ENCODE data around the gene KDELR3.

The KDELR3 gene

DNA sequence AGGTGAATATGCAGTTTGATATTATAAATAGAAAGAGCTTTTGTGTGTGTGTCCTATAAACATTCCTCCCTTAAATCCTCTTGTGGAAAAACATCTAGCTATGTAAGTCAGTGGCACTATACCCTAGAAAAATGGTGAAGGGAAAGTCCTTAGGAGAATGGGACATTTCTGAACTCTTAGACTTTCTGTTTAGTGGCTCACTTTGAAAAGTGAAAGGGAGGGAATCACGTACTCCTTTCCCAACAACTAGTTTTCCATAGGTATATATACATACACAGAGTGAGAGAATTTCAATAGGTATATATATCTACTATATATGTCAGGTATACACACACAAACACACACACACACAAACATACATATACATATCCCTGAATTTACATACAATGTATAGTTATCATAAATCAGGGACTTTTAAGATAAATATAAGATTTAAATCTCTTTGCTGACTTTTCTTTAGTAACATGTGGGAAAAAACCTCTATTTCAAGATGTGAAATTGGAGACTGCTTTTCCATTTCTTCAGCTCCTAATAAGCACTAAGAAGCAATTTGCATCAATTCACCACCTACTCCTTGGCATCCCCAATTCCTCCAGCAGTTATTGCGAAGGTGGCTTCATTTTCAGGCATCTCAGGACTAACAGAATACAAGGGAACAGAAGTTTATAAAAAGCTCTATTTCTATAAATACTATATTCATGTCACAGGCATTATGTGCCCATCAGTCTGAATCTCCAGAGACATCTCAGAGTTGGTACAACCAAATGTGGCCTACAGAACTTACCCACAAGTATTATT, 51.8 kb downstream of the KDELR3 start:
- ATAC-seq (ENCODE audit: low read depth) = no peak

GRCh38 chr22:38523029-38523428, 55.1 kb downstream of the KDELR3 start:
- Histone ChIP-seq H3K4me1 (ENCODE audit: insufficient read depth, poor library complexity, severe bottlenecking) (no peaks in the 10 kb centered on the region), H3K36me3 (ENCODE audit: low read depth) (no peaks in the 10 kb centered on the region), H3K9me3 (ENCODE audit: severe bottlenecking) (no peaks in the 10 kb centered on the region), H3K27me3 (ENCODE audit: insufficient read depth, poor library complexity, severe bottlenecking) (no peaks in the 10 kb centered on the region), H3K27ac (ENCODE audit: poor library complexity, severe bottlenecking) (no peak overlapping the region), H3K4me3 (ENCODE audit: severe bottlenecking) (no peak overlapping the region)
- ATAC-seq (ENCODE audit: low read depth) = no peak
- no peak for TF ChIP-seq CTCF (IDR thresholded peaks at IDR 0.05; ENCODE audit: poor library complexity, severe bottlenecking)
- no peak for DNase-seq (ENCODE audit: low spot score)

More for the DNA sequence above, 51.8 kb downstream of the KDELR3 start:
- TF ChIP-seq CTCF (IDR thresholded peaks at IDR 0.05; ENCODE audit: poor library complexity, severe bottlenecking) = no peak
- Histone ChIP-seq H3K27ac (ENCODE audit: poor library complexity, severe bottlenecking) (no peak overlapping the region), H3K9me3 (ENCODE audit: severe bottlenecking) (no peaks in the 10 kb centered on the region), H3K4me3 (ENCODE audit: severe bottlenecking) (no peak overlapping the region), H3K36me3 (ENCODE audit: low read depth) (no peaks in the 10 kb centered on the region), H3K4me1 (ENCODE audit: insufficient read depth, poor library complexity, severe bottlenecking) (no peaks in the 10 kb centered on the region), H3K27me3 (ENCODE audit: insufficient read depth, poor library complexity, severe bottlenecking) (no peaks in the 10 kb centered on the region)
- no peak for DNase-seq (ENCODE audit: low spot score)

- Histone ChIP-seq H3K27me3 (ENCODE audit: insufficient read depth, poor library complexity, severe bottlenecking) (no peaks in the 10 kb centered on the region), H3K4me1 (ENCODE audit: insufficient read depth, poor library complexity, severe bottlenecking) (no peaks in the 10 kb centered on the region), H3K36me3 (ENCODE audit: low read depth) (no peaks in the 10 kb centered on the region), H3K27ac (ENCODE audit: poor library complexity, severe bottlenecking) (no peak overlapping the region), H3K4me3 (ENCODE audit: severe bottlenecking) (no peak overlapping the region), H3K9me3 (ENCODE audit: severe bottlenecking) (no peaks in the 10 kb centered on the region)
- DNase-seq (ENCODE audit: low spot score) (no peak), ATAC-seq (ENCODE audit: low read depth) (no peak)
- TF ChIP-seq CTCF (IDR thresholded peaks at IDR 0.05; ENCODE audit: poor library complexity, severe bottlenecking) = no peak
These were observed 55.6 kb downstream of the KDELR3 start for GRCh38 chr22:38523479-38523878.

DNA sequence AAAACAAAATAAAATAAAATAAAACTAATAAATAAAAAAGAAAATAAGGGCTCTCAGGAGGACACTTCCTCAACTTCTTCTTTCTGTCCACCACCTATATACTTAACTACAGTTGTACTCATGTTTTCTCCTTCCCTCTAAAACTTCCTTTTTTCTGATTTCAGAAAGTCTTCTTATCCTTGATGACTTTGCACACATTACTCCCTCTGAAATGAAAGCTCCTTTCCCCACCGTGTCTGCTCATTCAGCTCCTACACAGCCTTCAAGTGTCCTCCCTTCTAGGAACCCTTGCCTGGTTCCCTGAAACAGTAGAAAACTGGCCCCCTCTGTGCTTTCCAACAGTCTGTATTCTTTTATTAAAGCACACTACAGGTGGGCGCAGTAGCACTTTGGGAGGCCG, 56.5 kb downstream of the KDELR3 start:
- H3K4me1 ChIP-seq (ENCODE audit: insufficient read depth, poor library complexity, severe bottlenecking) = no peaks in the 10 kb centered on the region
- H3K4me3 ChIP-seq (ENCODE audit: severe bottlenecking) = no peak overlapping the region
- no peak for TF ChIP-seq CTCF (IDR thresholded peaks at IDR 0.05; ENCODE audit: poor library complexity, severe bottlenecking)
- H3K27ac ChIP-seq (ENCODE audit: poor library complexity, severe bottlenecking) = no peak overlapping the region
- no peaks in the 10 kb centered on the region for H3K36me3 ChIP-seq (ENCODE audit: low read depth)
- no peak for ATAC-seq (ENCODE audit: low read depth)
- no peaks in the 10 kb centered on the region for H3K27me3 ChIP-seq (ENCODE audit: insufficient read depth, poor library complexity, severe bottlenecking)
- no peaks in the 10 kb centered on the region for H3K9me3 ChIP-seq (ENCODE audit: severe bottlenecking)
- DNase-seq (ENCODE audit: low spot score) = no peak

DNA sequence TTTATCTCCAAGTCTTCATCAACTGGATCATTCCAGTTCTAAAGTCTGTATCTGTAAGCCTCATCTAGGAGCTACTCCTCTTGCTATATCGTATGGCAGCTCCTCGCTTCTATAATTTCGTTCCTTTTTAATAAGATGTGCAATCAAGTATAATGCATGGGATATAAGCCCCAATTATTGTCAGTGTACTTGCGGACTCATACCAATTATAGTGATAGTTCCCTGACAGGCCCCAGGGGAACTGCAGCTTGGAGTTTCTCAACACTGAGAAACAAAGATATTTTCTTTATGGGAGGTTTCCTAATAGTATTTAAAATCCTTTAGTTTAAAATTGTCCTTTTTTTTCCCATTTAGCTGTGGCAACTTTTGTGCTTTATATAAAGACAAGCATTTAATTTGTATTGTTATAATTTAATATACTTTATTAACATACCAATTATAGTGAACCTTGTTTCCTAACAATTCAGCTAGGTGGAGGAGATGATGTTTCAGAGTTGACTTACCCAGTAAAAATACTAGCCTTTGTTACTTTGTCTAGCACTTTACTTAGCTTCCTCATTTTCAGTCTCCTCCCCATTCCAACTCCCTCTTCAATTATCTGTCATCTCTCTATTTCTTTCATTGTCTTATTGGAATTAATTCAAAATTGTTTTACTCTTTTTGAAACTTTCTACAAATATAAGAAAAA, 63.5 kb downstream of the KDELR3 start:
- no peak overlapping the region for H3K27ac ChIP-seq (ENCODE audit: poor library complexity, severe bottlenecking)
- no peak for ATAC-seq (ENCODE audit: low read depth)

More for the DNA sequence above, 63.5 kb downstream of the KDELR3 start:
- no peaks in the 10 kb centered on the region for H3K4me1 ChIP-seq (ENCODE audit: insufficient read depth, poor library complexity, severe bottlenecking)
- no peak for TF ChIP-seq CTCF (IDR thresholded peaks at IDR 0.05; ENCODE audit: poor library complexity, severe bottlenecking)
- no peaks in the 10 kb centered on the region for H3K36me3 ChIP-seq (ENCODE audit: low read depth)
- H3K27me3 ChIP-seq (ENCODE audit: insufficient read depth, poor library complexity, severe bottlenecking) = no peaks in the 10 kb centered on the region
- no peaks in the 10 kb centered on the region for H3K9me3 ChIP-seq (ENCODE audit: severe bottlenecking)
- DNase-seq (ENCODE audit: low spot score) = no peak
- H3K4me3 ChIP-seq (ENCODE audit: severe bottlenecking) = no peak overlapping the region
